ENCODE results near the gene UVSSA. TPM values are rescaled to one million over a fixed set of nuclear protein-coding genes. Genes with fewer than 3 reads are reported as not detected.
A peak's percentile ranks its signal among the peaks of the same experiment; 100 is the strongest.

The UVSSA gene
- total and polyA plus RNA-seq, 9 of the 15 experiments (the other 6 are each of a cell fraction or from before 2014, with no cell fraction given), result 0.21 to 14.6 (median 3.3) TPM

- TF ChIP-seq HINFP (tag; conservative IDR thresholded peaks at IDR 0.05; ENCODE audit: low read depth) (no peak), SRF (CRISPR knock-in tag; IDR thresholded peaks at IDR 0.05) (no peak), TAF9B (IDR thresholded peaks at IDR 0.05; ENCODE audit: partially characterized antibody) (no peak), KLF10 (CRISPR knock-in tag; IDR thresholded peaks at IDR 0.05) (no peak), ATF3 (IDR thresholded peaks at IDR 0.05) (no peak), ATF3 (CRISPR knock-in tag; conservative IDR thresholded peaks at IDR 0.05) (0 out of 2 replicates have a peak, but pooled peaks have one; percentile 22), ZFX (CRISPR knock-in tag; IDR thresholded peaks at IDR 0.05) (peak; percentile 71; the same call in 1 of the 2 replicates), STAT6 (CRISPR knock-in tag; IDR thresholded peaks at IDR 0.05) (no peak), STAT5B (CRISPR knock-in tag; IDR thresholded peaks at IDR 0.05) (no peak), GATAD2A (IDR thresholded peaks at IDR 0.05) (peak; percentile 37; the same call in 1 of the 2 replicates), E2F6 (IDR thresholded peaks at IDR 0.05; ENCODE audit: borderline replicate concordance in 1 of 2, extremely low read depth in 1 of 2, insufficient read depth in 1 of 2, insufficient read length in 1 of 2, low read depth in 1 of 2, low read length in 1 of 2, poor library complexity in 1 of 2, severe bottlenecking in 1 of 2) (peak; percentile 41 to 66), STAG1 (CRISPR knock-in tag; IDR thresholded peaks at IDR 0.05; ENCODE audit: borderline replicate concordance) (peak; percentile 23; the same call in 1 of the 2 replicates), FOXK1 (CRISPR knock-in tag; IDR thresholded peaks at IDR 0.05; ENCODE audit: borderline replicate concordance) (0 out of 2 replicates have a peak, but pooled peaks have one; percentile 49), RAD21 (CRISPR knock-in tag; conservative IDR thresholded peaks at IDR 0.05 in 1 of 2, IDR thresholded peaks at IDR 0.05 in 1 of 2) (peak in 1 of 2 experiments; percentile 45; a peak in 2 of 4 replicates), ZBTB43 (CRISPR knock-in tag; IDR thresholded peaks at IDR 0.05) (0 out of 2 replicates have a peak, but pooled peaks have one; percentile 64)
Measured at GRCh38 chr4:1345903-1346780, 866 bp upstream of the UVSSA start (continued).

Measured in K562 (cell line).